ENCODE results near the gene PTPRN2. TPM values are rescaled to one million over a fixed set of nuclear protein-coding genes. Genes with fewer than 3 reads are reported as not detected.
A peak's percentile ranks its signal among the peaks of the same experiment; 100 is the strongest.

PTPRN2 gene
- total and polyA plus RNA-seq, 2 experiments from 2014 or later = 0.28 TPM; not detected in 1

- Histone ChIP-seq H3K27me3 (no peaks in the 10 kb centered on the region), H3K9me3 (ENCODE audit: low read depth) (no peaks in the 10 kb centered on the region), H3K4me3 (no peak overlapping the region), H3K4me1 (ENCODE audit: low read depth) (no peaks in the 10 kb centered on the region), H3K36me3 (no peaks in the 10 kb centered on the region), H3K27ac (no peak overlapping the region)
- TF ChIP-seq CTCF (IDR thresholded peaks at IDR 0.05; ENCODE audit: low read depth, low read length) = no peak
- DNase-seq (ENCODE audit: low read depth in 1 of 2, low spot score in 1 of 2) = peak in 1 of 2 donors; percentile 93
These were observed 155.7 kb downstream of the PTPRN2 start for GRCh38 chr7:158431941-158432347.

- H3K9me3 ChIP-seq (ENCODE audit: low read depth) = no peaks in the 10 kb centered on the region
- no peaks in the 10 kb centered on the region for H3K27me3 ChIP-seq
- no peaks in the 10 kb centered on the region for H3K4me1 ChIP-seq (ENCODE audit: low read depth)
- no peaks in the 10 kb centered on the region for H3K36me3 ChIP-seq
- DNase-seq (ENCODE audit: low read depth in 1 of 2, low spot score in 1 of 2) = no peak
- no peak overlapping the region for H3K4me3 ChIP-seq
- TF ChIP-seq CTCF (IDR thresholded peaks at IDR 0.05; ENCODE audit: low read depth, low read length) = no peak
- no peak overlapping the region for H3K27ac ChIP-seq
These were observed 156.3 kb downstream of the PTPRN2 start for GRCh38 chr7:158431055-158431940.

GRCh38 chr7:158430308-158431034, 157.2 kb downstream of the PTPRN2 start:
- no peaks in the 10 kb centered on the region for H3K27me3 ChIP-seq

GRCh38 chr7:158428837-158429753, 158.5 kb downstream of the PTPRN2 start:
- H3K27ac ChIP-seq = no peak overlapping the region
- no peak for DNase-seq (ENCODE audit: low read depth in 1 of 2, low spot score in 1 of 2)
- no peaks in the 10 kb centered on the region for H3K9me3 ChIP-seq (ENCODE audit: low read depth)
- H3K36me3 ChIP-seq = no peaks in the 10 kb centered on the region
- no peak overlapping the region for H3K4me3 ChIP-seq
- no peaks in the 10 kb centered on the region for H3K27me3 ChIP-seq
- H3K4me1 ChIP-seq (ENCODE audit: low read depth) = no peaks in the 10 kb centered on the region
- TF ChIP-seq CTCF (IDR thresholded peaks at IDR 0.05; ENCODE audit: low read depth, low read length) = no peak

More at GRCh38 chr7:158430308-158431034, 157.2 kb downstream of the PTPRN2 start:
- TF ChIP-seq CTCF (IDR thresholded peaks at IDR 0.05; ENCODE audit: low read depth, low read length) = no peak
- Histone ChIP-seq H3K27ac (no peak overlapping the region), H3K4me3 (no peak overlapping the region), H3K9me3 (ENCODE audit: low read depth) (no peaks in the 10 kb centered on the region), H3K36me3 (no peaks in the 10 kb centered on the region), H3K4me1 (ENCODE audit: low read depth) (no peaks in the 10 kb centered on the region)
- DNase-seq (ENCODE audit: low read depth in 1 of 2, low spot score in 1 of 2) = no peak

Measured in cardiac muscle cell (in vitro differentiated cells and primary cell).